Activated CD4-positive, alpha-beta T cell treated with anti-CD3 and anti-CD28 coated beads, Interleukin-2, amount 10 ng/mL, durations not matched to agents 24 days and 14 days (primary cell): Measurements from ENCODE around the gene GIT2. TPM values are rescaled to one million over a fixed set of nuclear protein-coding genes. Genes with fewer than 3 reads are reported as not detected.
"Not testable (repeated sequence)": the region's sequence is repeated elsewhere in the genome, so short reads cannot be mapped to it uniquely, and the experiment has no call there.

Experiments
- DNase-seq: peaks from one replicate; pipeline ENCODE4 v3.0.0; 2022
- H3K27ac Mint-ChIP-seq: one replicate; pipeline ENCODE4 v1.8.0; 2022; ENCODE audit warnings: mild to moderate bottlenecking, mixed read lengths
- H3K27me3 Mint-ChIP-seq: one replicate; pipeline ENCODE4 v1.8.0; 2022; ENCODE audit warnings: mixed read lengths
- H3K36me3 Mint-ChIP-seq: one replicate; pipeline ENCODE4 v1.8.0; 2022; ENCODE audit warnings: low read depth, mild to moderate bottlenecking, mixed read lengths
- H3K4me1 Mint-ChIP-seq: one replicate; pipeline ENCODE4 v1.8.0; 2021; ENCODE audit warnings: mixed read lengths
- H3K4me3 Mint-ChIP-seq: one replicate; pipeline ENCODE4 v1.8.0; 2022; ENCODE audit warnings: mild to moderate bottlenecking, moderate library complexity, mixed read lengths
- H3K9me3 Mint-ChIP-seq: one replicate; pipeline ENCODE4 v1.8.0; 2021; ENCODE audit warnings: mixed read lengths
- intact Hi-C: fragments of 100-400 bp; cut with micrococcal nuclease; formaldehyde crosslinking; loops from one replicate; pipeline ENCODE4 v1.15.1; 2023
- total RNA-seq: library from RNA; stranded (reverse); gene quantifications from 2 replicates; pipeline ENCODE4 v1.2.3, GENCODE V29; 2022

GIT2 gene
- total RNA-seq, 1 donor from 2014 or later, result 88.6 TPM

- Mint-ChIP-seq H3K4me3 (peak overlapping the region; percentile 64), H3K9me3 (no peaks in the 10 kb centered on the region), H3K36me3 (peaks cover 55% of the 10 kb centered on the region), H3K27ac (peak overlapping the region; percentile 91), H3K4me1 (peaks cover 41% of the 10 kb centered on the region), H3K27me3 (no peaks in the 10 kb centered on the region)
- DNase-seq, result peak; percentile 72
- intact Hi-C loops, result no loop called here
Measured at GRCh38 chr12:110015132-110015531, 19.0 kb upstream of the GIT2 start.

GRCh38 chr12:110012659-110013058 lies 16.5 kb upstream of the GIT2 start:
- peaks cover 49% of the 10 kb centered on the region for H3K4me1 Mint-ChIP-seq
- H3K27me3 Mint-ChIP-seq, result no peaks in the 10 kb centered on the region
- H3K27ac Mint-ChIP-seq, result peak overlapping the region; percentile 38
- H3K36me3 Mint-ChIP-seq, result peaks cover 45% of the 10 kb centered on the region
- no peak overlapping the region for H3K4me3 Mint-ChIP-seq
- intact Hi-C loops, result no loop called here
- H3K9me3 Mint-ChIP-seq, result peaks cover 3% of the 10 kb centered on the region
- DNase-seq, result no peak

- H3K36me3 Mint-ChIP-seq, result peaks cover 40% of the 10 kb centered on the region
- no peak for DNase-seq
- H3K27ac Mint-ChIP-seq, result peak overlapping the region; percentile 38
- no peak overlapping the region for H3K4me3 Mint-ChIP-seq
- H3K27me3 Mint-ChIP-seq, result no peaks in the 10 kb centered on the region
- intact Hi-C loops, result no loop called here
- peaks cover 3% of the 10 kb centered on the region for H3K9me3 Mint-ChIP-seq
- H3K4me1 Mint-ChIP-seq, result peaks cover 49% of the 10 kb centered on the region
Measured at GRCh38 chr12:110012137-110012536, 16.0 kb upstream of the GIT2 start.

GRCh38 chr12:110010853-110011723 lies 14.9 kb upstream of the GIT2 start:
- intact Hi-C loops, result no loop called here
- H3K36me3 Mint-ChIP-seq, result peaks cover 47% of the 10 kb centered on the region
- DNase-seq, result no peak
- H3K27me3 Mint-ChIP-seq, result no peaks in the 10 kb centered on the region
- peak overlapping the region; percentile 70 for H3K27ac Mint-ChIP-seq
- H3K9me3 Mint-ChIP-seq, result peaks cover 3% of the 10 kb centered on the region
- H3K4me1 Mint-ChIP-seq, result peaks cover 52% of the 10 kb centered on the region
- no peak overlapping the region for H3K4me3 Mint-ChIP-seq

GRCh38 chr12:110008681-110009398 lies 12.7 kb upstream of the GIT2 start:
- intact Hi-C loops, result loop anchor here (5.0 kb wide), 1 partner anchor 37 kb away; no protein-coding TSS in a partner anchor
- H3K27ac Mint-ChIP-seq, H3K9me3 Mint-ChIP-seq, H3K27me3 Mint-ChIP-seq, H3K4me3 Mint-ChIP-seq, DNase-seq: not testable (repeated sequence)
- peaks cover 44% of the 10 kb centered on the region for H3K36me3 Mint-ChIP-seq
- H3K4me1 Mint-ChIP-seq, result peaks cover 56% of the 10 kb centered on the region

- no peak for DNase-seq
- Mint-ChIP-seq H3K4me1 (peaks cover 59% of the 10 kb centered on the region), H3K27ac (peak overlapping the region; percentile 26), H3K9me3 (peaks cover 3% of the 10 kb centered on the region), H3K27me3 (no peaks in the 10 kb centered on the region), H3K36me3 (peaks cover 48% of the 10 kb centered on the region), H3K4me3 (no peak overlapping the region)
- intact Hi-C loops, result loop anchor here (5.0 kb wide), 1 partner anchor 36 kb away; no protein-coding TSS in a partner anchor
Measured at GRCh38 chr12:110007881-110008280, 11.7 kb upstream of the GIT2 start.

- Mint-ChIP-seq H3K9me3 (peaks cover 3% of the 10 kb centered on the region), H3K36me3 (peaks cover 40% of the 10 kb centered on the region), H3K27ac (no peak overlapping the region), H3K4me3 (no peak overlapping the region), H3K4me1 (peaks cover 48% of the 10 kb centered on the region), H3K27me3 (no peaks in the 10 kb centered on the region)
- intact Hi-C loops, result loop anchor here (5.0 kb wide), 1 partner anchor 34 kb away; no protein-coding TSS in a partner anchor
- DNase-seq, result no peak
Measured at GRCh38 chr12:110006115-110006514, 9.9 kb upstream of the GIT2 start.

GRCh38 chr12:110005319-110005973 lies 9.3 kb upstream of the GIT2 start:
- Mint-ChIP-seq H3K27me3 (no peaks in the 10 kb centered on the region), H3K4me3 (peak overlapping the region; percentile 38), H3K27ac (peak overlapping the region; percentile 71), H3K36me3 (peaks cover 39% of the 10 kb centered on the region), H3K4me1 (peaks cover 45% of the 10 kb centered on the region), H3K9me3 (peaks cover 3% of the 10 kb centered on the region)
- no peak for DNase-seq
- intact Hi-C loops, result loop anchor here (5.0 kb wide), 1 partner anchor 33 kb away; no protein-coding TSS in a partner anchor

GRCh38 chr12:110004598-110004997 lies 8.4 kb upstream of the GIT2 start:
- Mint-ChIP-seq H3K27me3 (no peaks in the 10 kb centered on the region), H3K4me1 (peaks cover 46% of the 10 kb centered on the region), H3K4me3 (peak overlapping the region; percentile 15), H3K36me3 (peaks cover 41% of the 10 kb centered on the region), H3K27ac (peak overlapping the region; percentile 56), H3K9me3 (peaks cover 3% of the 10 kb centered on the region)
- intact Hi-C loops, result no loop called here
- no peak for DNase-seq

GRCh38 chr12:110002676-110003515 lies 6.7 kb upstream of the GIT2 start:
- H3K27me3 Mint-ChIP-seq, result no peaks in the 10 kb centered on the region
- no peak overlapping the region for H3K4me3 Mint-ChIP-seq
- peaks cover 2% of the 10 kb centered on the region for H3K9me3 Mint-ChIP-seq
- peaks cover 35% of the 10 kb centered on the region for H3K36me3 Mint-ChIP-seq
- no peak overlapping the region for H3K27ac Mint-ChIP-seq
- intact Hi-C loops, result no loop called here
- DNase-seq, result no peak
- peaks cover 50% of the 10 kb centered on the region for H3K4me1 Mint-ChIP-seq

GRCh38 chr12:110001596-110001995 lies 5.4 kb upstream of the GIT2 start:
- H3K27me3 Mint-ChIP-seq, result no peaks in the 10 kb centered on the region
- H3K9me3 Mint-ChIP-seq, result no peaks in the 10 kb centered on the region
- no peak for DNase-seq
- H3K4me1 Mint-ChIP-seq, result peaks cover 52% of the 10 kb centered on the region
- intact Hi-C loops, result no loop called here
- H3K4me3 Mint-ChIP-seq, result peak overlapping the region; percentile 100
- no peak overlapping the region for H3K27ac Mint-ChIP-seq
- peaks cover 29% of the 10 kb centered on the region for H3K36me3 Mint-ChIP-seq

GRCh38 chr12:109999983-110000505 lies 3.9 kb upstream of the GIT2 start:
- H3K4me3 Mint-ChIP-seq, result peak overlapping the region; percentile 100
- no peaks in the 10 kb centered on the region for H3K9me3 Mint-ChIP-seq
- H3K36me3 Mint-ChIP-seq, result peaks cover 22% of the 10 kb centered on the region
- intact Hi-C loops, result loop anchor here (2.0 to 5.0 kb wide), 3 partner anchors 49 to 577 kb away; partner anchors contain the start of gene C12orf76
- no peaks in the 10 kb centered on the region for H3K27me3 Mint-ChIP-seq
- peak; percentile 74 for DNase-seq
- H3K27ac Mint-ChIP-seq, result peak overlapping the region; percentile 95
- H3K4me1 Mint-ChIP-seq, result peaks cover 47% of the 10 kb centered on the region

GRCh38 chr12:109999649-109999971 lies 3.4 kb upstream of the GIT2 start:
- H3K4me3 Mint-ChIP-seq, result peak overlapping the region; percentile 100
- no peaks in the 10 kb centered on the region for H3K9me3 Mint-ChIP-seq
- DNase-seq, result peak; percentile 64
- H3K36me3 Mint-ChIP-seq, result peaks cover 20% of the 10 kb centered on the region
- no peaks in the 10 kb centered on the region for H3K27me3 Mint-ChIP-seq
- peaks cover 47% of the 10 kb centered on the region for H3K4me1 Mint-ChIP-seq
- H3K27ac Mint-ChIP-seq, result peak overlapping the region; percentile 95
- intact Hi-C loops, result loop anchor here (2.0 to 5.0 kb wide), 3 partner anchors 49 to 578 kb away; partner anchors contain the start of gene C12orf76
